ENCODE measurements around the gene C1QTNF2. TPM values are rescaled to one million over a fixed set of nuclear protein-coding genes. Genes with fewer than 3 reads are reported as not detected.

The C1QTNF2 gene
- total and polyA plus RNA-seq, 5 donors = 1.6 to 4.3 (median 2.1) TPM

- Histone ChIP-seq H3K9me3 (ENCODE audit: control insufficient read depth, low read length) (no peaks in the 10 kb centered on the region), H3K27ac (ENCODE audit: low read length) (no peak overlapping the region), H3K4me1 (ENCODE audit: control insufficient read depth, insufficient read depth, low read length) (no peaks in the 10 kb centered on the region), H3K4me3 (ENCODE audit: low read length) (no peak overlapping the region), H3K27me3 (ENCODE audit: control insufficient read depth, insufficient read depth) (no peaks in the 10 kb centered on the region)
- 90% methylated on average over 4 of the region's 4 CpGs for WGBS
- intact Hi-C loops (cut with DNase I) = no loop called here
- ATAC-seq (no peak), DNase-seq (no peak)
Observed at GRCh38 chr5:160318409-160318808, 52.0 kb downstream of the C1QTNF2 start.

DNA sequence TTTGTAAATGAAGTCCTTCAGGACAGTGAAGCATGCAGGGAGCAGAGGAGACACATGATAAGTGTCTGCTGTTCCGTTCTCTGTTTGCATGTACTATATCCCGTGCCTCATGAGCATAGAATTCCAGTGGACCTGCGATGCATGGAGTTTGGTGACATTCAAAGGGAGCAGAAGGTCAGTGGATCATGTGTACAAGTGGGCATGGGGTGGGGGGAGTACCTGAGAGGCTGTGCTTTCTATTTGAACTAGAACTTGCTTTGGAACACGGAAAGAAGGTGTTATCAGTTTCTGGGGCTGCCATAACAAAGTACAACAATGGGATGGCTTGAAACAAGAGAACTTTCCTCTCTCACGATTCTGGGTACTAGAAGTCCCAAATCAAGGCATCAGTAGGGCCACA is 53.0 kb downstream of the C1QTNF2 start:
- Histone ChIP-seq H3K27ac (ENCODE audit: low read length) (no peak overlapping the region), H3K4me1 (ENCODE audit: control insufficient read depth, insufficient read depth, low read length) (no peaks in the 10 kb centered on the region), H3K4me3 (ENCODE audit: low read length) (no peak overlapping the region), H3K27me3 (ENCODE audit: control insufficient read depth, insufficient read depth) (no peaks in the 10 kb centered on the region), H3K9me3 (ENCODE audit: control insufficient read depth, low read length) (no peaks in the 10 kb centered on the region)
- intact Hi-C loops (cut with DNase I) = no loop called here
- DNase-seq = no peak
- 56% methylated on average over 5 of the region's 5 CpGs for WGBS
- no peak for ATAC-seq

GRCh38 chr5:160315968-160316367 is 54.5 kb downstream of the C1QTNF2 start:
- intact Hi-C loops (cut with DNase I) = no loop called here

GRCh38 chr5:160312960-160313727 is 57.3 kb downstream of the C1QTNF2 start:
- Histone ChIP-seq H3K27me3 (ENCODE audit: control insufficient read depth, insufficient read depth) (no peaks in the 10 kb centered on the region), H3K4me3 (ENCODE audit: low read length) (peak overlapping the region; percentile 93), H3K27ac (ENCODE audit: low read length) (no peak overlapping the region), H3K4me1 (ENCODE audit: control insufficient read depth, insufficient read depth, low read length) (peaks cover 4% of the 10 kb centered on the region), H3K9me3 (ENCODE audit: control insufficient read depth, low read length) (no peaks in the 10 kb centered on the region)
- no peak for ATAC-seq
- no peak for DNase-seq
- intact Hi-C loops (cut with DNase I) = no loop called here
- WGBS = 29% methylated on average over 8 of the region's 8 CpGs

More at GRCh38 chr5:160315968-160316367, 54.5 kb downstream of the C1QTNF2 start:
- Histone ChIP-seq H3K27me3 (ENCODE audit: control insufficient read depth, insufficient read depth) (no peaks in the 10 kb centered on the region), H3K4me3 (ENCODE audit: low read length) (no peak overlapping the region), H3K9me3 (ENCODE audit: control insufficient read depth, low read length) (no peaks in the 10 kb centered on the region), H3K27ac (ENCODE audit: low read length) (no peak overlapping the region), H3K4me1 (ENCODE audit: control insufficient read depth, insufficient read depth, low read length) (peaks cover under 1% of the 10 kb centered on the region)
- 49% methylated on average over 1 of the region's 1 CpG for WGBS
- no peak for DNase-seq
- no peak for ATAC-seq

- DNase-seq (peak; percentile 53 to 86 (median 80)), ATAC-seq (peak; percentile 81 to 85)
- H3K27ac ChIP-seq (ENCODE audit: low read length) = peak within 1 kb of the TSS; percentile 72
- WGBS = under 1% methylated on average over 84 of the region's 84 CpGs
- peaks cover 4% of the 10 kb centered on the region for H3K4me1 ChIP-seq (ENCODE audit: control insufficient read depth, insufficient read depth, low read length)
- intact Hi-C loops (cut with DNase I) = no loop called here
- H3K9me3 ChIP-seq (ENCODE audit: control insufficient read depth, low read length) = no peaks in the 10 kb centered on the region
- H3K27me3 ChIP-seq (ENCODE audit: control insufficient read depth, insufficient read depth) = no peaks in the 10 kb centered on the region
- H3K4me3 ChIP-seq (ENCODE audit: low read length) = peak within 1 kb of the TSS; percentile 93
Observed at GRCh38 chr5:160312134-160312959, 58.1 kb downstream of the C1QTNF2 start, which contains the start of gene CCNJL. Gene CCNJL (minus strand): TSS chr5:160312564. CDS start chr5:160311923, 641 bp downstream.

DNA sequence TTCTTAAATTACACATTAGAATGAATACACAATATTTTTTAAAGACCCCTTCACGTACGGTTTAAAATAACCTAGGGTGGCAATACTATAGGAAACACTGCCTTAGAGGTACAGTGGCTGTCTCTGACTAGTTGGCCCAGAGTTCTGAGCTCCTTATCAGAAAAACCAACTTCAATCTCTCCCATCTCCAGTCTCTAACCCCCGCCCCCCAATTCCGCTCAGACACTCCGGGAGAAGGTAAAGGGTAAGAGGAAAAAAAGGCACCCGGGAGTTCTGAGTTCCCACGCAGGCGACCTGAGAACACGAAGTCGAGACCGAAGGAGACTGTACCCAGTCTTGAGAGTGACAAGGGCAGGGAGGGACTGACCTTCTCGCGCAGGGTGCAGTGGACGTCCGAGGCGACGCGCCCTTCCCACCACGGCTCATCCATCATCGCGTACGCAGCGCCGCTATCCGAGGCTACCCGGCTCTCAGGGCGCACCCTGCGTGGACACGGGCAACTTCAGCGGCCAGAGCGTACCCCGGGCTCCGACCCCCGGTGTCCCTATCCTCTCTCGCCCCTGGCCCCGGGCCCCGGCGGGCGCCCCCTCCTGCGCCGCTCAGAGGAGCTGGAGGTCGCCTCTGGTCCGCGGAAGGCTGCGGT is 58.8 kb downstream of the C1QTNF2 start:
- WGBS = 3% methylated on average over 45 of the region's 45 CpGs
- no peaks in the 10 kb centered on the region for H3K9me3 ChIP-seq (ENCODE audit: control insufficient read depth, low read length)
- DNase-seq = peak; percentile 46 to 74 (median 69)
- no peaks in the 10 kb centered on the region for H3K27me3 ChIP-seq (ENCODE audit: control insufficient read depth, insufficient read depth)
- H3K4me1 ChIP-seq (ENCODE audit: control insufficient read depth, insufficient read depth, low read length) = peaks cover 4% of the 10 kb centered on the region
- peak overlapping the region; percentile 93 for H3K4me3 ChIP-seq (ENCODE audit: low read length)
- H3K27ac ChIP-seq (ENCODE audit: low read length) = peak overlapping the region; percentile 11
- peak; percentile 82 to 91 for ATAC-seq
- intact Hi-C loops (cut with DNase I) = no loop called here

GRCh38 chr5:160310552-160311295 is 59.7 kb downstream of the C1QTNF2 start:
- Histone ChIP-seq H3K9me3 (ENCODE audit: control insufficient read depth, low read length) (no peaks in the 10 kb centered on the region), H3K4me1 (ENCODE audit: control insufficient read depth, insufficient read depth, low read length) (peaks cover 4% of the 10 kb centered on the region), H3K27ac (ENCODE audit: low read length) (no peak overlapping the region), H3K4me3 (ENCODE audit: low read length) (no peak overlapping the region), H3K27me3 (ENCODE audit: control insufficient read depth, insufficient read depth) (no peaks in the 10 kb centered on the region)
- WGBS = 91% methylated on average over 4 of the region's 4 CpGs
- DNase-seq = no peak
- intact Hi-C loops (cut with DNase I) = no loop called here
- no peak for ATAC-seq

GRCh38 chr5:160310140-160310539 is 60.3 kb downstream of the C1QTNF2 start:
- no peak for DNase-seq
- intact Hi-C loops (cut with DNase I) = no loop called here
- H3K4me3 ChIP-seq (ENCODE audit: low read length) = no peak overlapping the region
- no peaks in the 10 kb centered on the region for H3K9me3 ChIP-seq (ENCODE audit: control insufficient read depth, low read length)
- no peaks in the 10 kb centered on the region for H3K27me3 ChIP-seq (ENCODE audit: control insufficient read depth, insufficient read depth)
- H3K27ac ChIP-seq (ENCODE audit: low read length) = no peak overlapping the region
- H3K4me1 ChIP-seq (ENCODE audit: control insufficient read depth, insufficient read depth, low read length) = peaks cover 4% of the 10 kb centered on the region
- 83% methylated on average over 4 of the region's 4 CpGs for WGBS
- no peak for ATAC-seq

- DNase-seq = no peak
- 93% methylated on average over 4 of the region's 4 CpGs for WGBS
- H3K4me1 ChIP-seq (ENCODE audit: control insufficient read depth, insufficient read depth, low read length) = peaks cover 4% of the 10 kb centered on the region
- no peak overlapping the region for H3K27ac ChIP-seq (ENCODE audit: low read length)
- H3K27me3 ChIP-seq (ENCODE audit: control insufficient read depth, insufficient read depth) = no peaks in the 10 kb centered on the region
- intact Hi-C loops (cut with DNase I) = no loop called here
- H3K9me3 ChIP-seq (ENCODE audit: control insufficient read depth, low read length) = no peaks in the 10 kb centered on the region
- no peak for ATAC-seq
- no peak overlapping the region for H3K4me3 ChIP-seq (ENCODE audit: low read length)
Observed at GRCh38 chr5:160306696-160307095, 63.7 kb downstream of the C1QTNF2 start.

DNA sequence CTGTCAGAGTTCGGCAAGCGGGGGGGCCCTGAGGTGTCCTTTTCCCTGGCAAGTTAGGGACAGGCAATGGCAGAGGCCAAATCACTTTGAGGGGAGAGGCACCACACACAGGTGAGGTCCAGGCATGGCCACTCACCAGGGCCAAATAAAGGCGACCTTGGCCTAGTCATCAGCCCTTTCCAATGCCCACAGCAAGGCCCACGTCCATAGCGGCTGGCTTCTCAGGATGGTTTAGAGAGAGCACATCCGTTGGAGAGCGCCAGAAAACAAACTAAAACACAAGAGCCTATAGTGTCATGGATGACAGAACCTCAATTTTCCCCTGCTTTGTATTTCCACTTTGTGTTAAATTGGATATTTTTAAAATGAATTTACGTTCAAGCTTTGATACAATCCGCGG is 65.1 kb downstream of the C1QTNF2 start:
- no peak overlapping the region for H3K27ac ChIP-seq (ENCODE audit: low read length)
- ATAC-seq (no peak), DNase-seq (no peak)
- intact Hi-C loops (cut with DNase I) = no loop called here
- H3K27me3 ChIP-seq (ENCODE audit: control insufficient read depth, insufficient read depth) = no peaks in the 10 kb centered on the region
- no peak overlapping the region for H3K4me3 ChIP-seq (ENCODE audit: low read length)
- 95% methylated on average over 10 of the region's 10 CpGs for WGBS
- H3K4me1 ChIP-seq (ENCODE audit: control insufficient read depth, insufficient read depth, low read length) = no peaks in the 10 kb centered on the region
- H3K9me3 ChIP-seq (ENCODE audit: control insufficient read depth, low read length) = no peaks in the 10 kb centered on the region
